HG03139 (cell line): ENCODE results near the gene STEAP1B.

Source experiments
- ATAC-seq: cut with Tn5 transposase; IDR thresholded peaks from one replicate; pipeline ENCODE4 v1.9.1; 2021; ENCODE audit not compliant: unreplicated experiment

STEAP1B gene

GRCh38 chr7:22377703-22378102, 122.3 kb downstream of the STEAP1B start:
- ATAC-seq: no peak

DNA sequence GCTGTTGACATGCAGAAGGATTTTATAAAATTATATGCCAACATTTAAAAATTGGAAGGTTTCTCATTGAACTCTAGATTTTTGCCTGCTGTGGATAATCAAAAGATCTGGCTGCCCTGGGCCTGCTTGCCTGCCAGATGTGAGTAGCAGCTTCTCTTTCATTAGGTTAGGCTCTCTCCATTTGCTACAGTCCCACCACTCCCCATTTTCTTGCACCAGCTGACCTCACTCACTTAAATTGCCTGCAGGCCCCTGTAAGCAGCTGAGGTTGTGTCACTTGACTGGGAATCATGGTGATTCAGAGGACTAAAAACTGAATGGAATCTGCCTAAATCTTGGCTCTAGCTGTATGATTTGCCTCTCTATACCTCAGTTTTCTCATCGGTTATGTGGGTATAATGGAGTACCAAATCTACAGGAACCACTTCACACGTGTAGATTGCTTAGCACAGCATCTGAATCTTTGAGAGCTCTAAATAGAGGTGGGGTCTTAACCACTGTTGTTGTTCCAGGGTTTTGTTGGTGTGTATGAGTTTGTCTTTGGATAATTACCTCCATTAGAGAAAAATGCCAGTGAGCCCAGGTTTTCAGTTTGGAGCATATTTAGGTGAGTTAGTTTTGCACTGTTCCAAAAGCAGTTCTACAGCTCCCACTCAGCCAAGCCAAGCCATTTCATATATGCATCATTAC, 124.5 kb downstream of the STEAP1B start:
- ATAC-seq: no peak

DNA sequence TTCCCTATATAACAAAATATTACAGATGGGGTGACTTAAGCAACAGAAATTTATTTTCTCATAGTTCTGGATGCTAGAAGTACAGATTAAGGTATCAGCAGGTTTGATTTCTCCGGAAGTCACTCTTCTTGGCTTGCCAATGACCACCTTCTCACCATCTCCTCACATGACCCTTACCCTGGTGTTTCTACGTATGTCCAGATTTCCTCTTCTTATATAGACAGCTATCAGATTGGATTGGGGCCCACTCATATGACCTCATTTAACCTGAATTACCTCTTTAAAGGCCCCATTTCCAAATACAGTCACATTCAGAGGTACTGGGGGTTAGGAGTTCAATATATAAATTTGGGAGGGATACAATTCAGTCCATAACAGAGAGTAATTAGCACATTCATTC, 126.1 kb downstream of the STEAP1B start:
- no peak for ATAC-seq

DNA sequence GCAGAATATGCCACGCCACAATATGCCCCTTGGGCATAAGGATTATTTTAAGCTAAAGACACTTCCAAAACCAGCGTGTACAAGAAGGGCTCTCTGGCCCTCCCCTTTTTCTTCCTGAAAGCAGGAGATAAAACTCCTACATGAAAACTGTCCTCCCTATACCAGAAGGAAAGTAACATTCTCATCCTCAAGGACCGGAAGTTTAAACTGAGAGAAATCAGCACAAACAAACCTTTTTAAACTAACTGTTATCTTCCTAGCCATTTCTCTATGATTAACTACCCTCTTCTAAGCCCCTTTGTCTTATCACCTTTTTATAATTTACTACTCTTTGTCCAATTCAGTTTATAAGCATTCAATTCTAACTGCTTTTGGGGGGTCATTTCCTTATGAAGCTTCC, 126.6 kb downstream of the STEAP1B start:
- no peak for ATAC-seq

DNA sequence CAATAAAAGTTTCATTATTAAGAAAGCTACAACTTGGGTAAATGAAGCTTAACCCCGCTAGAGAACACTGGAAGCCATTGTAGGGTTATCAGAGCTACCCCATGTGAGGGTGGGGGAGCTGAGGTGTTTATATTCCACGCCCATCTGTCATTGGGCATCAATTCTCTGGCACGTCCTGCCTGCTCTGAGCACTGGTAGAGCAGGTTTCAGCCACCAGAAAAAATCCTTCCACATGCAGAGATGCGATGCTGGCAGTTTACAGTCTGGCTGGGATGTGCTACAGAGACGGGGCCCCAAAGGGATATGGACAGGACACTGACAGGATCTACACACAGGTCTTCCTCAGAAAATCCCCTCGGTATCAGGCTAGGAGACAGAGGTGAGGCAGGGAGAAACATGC, 127.1 kb downstream of the STEAP1B start:
- ATAC-seq: no peak

DNA sequence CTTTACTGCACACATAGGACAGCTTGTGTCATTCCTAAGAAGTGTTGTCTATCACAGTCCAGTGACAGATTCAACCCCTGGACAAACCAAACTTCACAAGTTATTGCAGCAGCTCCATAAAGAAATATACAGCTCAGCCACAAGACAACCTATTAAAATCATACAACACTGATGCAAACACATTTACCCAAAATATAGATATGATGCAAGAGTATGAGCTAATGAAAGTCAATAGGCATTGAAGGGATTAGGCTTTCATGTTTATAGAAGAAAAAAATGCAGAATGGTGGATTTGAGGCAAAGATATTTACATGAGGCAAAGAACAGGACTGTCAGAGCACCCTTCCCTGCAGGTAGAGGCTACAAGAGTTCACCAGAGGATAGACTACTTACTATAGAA, 128.1 kb downstream of the STEAP1B start:
- ATAC-seq: no peak
